Activated T-cell treated with anti-CD3 and anti-CD28 coated beads for 24 hours (primary cell): ENCODE results near the gene SS18L1.
A peak's percentile ranks its signal among the peaks of the same experiment; 100 is the strongest.
"Not testable (repeated sequence)": the region's sequence is repeated elsewhere in the genome, so short reads cannot be mapped to it uniquely, and the experiment has no call there.

Experiments used
- DNase-seq: peaks from one replicate; pipeline ENCODE4 v3.0.0-alpha.2; 2020; ENCODE audit warnings: low read depth

Gene SS18L1, protein sequence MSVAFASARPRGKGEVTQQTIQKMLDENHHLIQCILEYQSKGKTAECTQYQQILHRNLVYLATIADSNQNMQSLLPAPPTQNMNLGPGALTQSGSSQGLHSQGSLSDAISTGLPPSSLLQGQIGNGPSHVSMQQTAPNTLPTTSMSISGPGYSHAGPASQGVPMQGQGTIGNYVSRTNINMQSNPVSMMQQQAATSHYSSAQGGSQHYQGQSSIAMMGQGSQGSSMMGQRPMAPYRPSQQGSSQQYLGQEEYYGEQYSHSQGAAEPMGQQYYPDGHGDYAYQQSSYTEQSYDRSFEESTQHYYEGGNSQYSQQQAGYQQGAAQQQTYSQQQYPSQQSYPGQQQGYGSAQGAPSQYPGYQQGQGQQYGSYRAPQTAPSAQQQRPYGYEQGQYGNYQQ

DNA sequence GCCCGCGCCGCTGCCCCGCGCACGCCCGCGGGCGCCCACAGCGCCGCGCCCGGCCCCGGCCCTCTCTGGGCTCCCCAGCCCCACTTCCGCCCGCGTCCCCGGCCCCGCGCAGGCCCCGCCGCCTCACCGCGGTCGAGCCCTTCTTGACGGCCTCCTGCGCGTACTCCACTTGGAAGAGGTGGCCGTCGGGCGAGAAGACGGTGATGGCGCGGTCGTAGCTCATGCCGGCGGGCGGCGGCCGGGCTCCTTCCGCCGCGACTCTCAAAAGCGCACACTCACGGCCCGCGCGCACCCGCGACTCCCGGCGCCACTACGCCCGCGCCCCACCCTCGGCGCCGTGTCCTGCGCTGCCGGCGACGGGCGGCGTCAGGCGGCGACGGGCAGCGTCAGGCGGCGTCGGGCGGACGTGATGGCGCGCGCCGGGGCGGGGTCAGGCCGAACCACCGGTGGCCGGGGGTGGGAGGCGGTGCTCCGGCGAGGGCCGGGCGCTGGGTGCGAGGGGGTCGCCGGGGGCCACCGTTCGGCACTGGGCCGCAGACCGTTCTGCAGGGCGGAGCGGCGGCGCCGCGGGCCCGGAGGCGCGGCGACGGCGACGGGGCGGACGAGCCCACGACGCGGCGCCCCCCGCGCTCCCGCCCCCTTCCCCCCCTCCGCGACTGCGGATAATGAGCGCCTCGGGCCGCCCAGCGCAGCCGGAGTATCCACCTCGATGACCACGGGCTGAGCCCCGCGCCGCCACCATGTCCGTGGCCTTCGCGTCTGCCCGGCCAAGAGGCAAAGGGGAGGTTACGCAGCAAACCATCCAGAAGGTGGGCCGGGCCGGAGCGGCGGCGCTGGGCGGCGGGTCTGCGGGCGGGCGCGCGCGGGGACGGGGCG, at the start of gene SS18L1, which contains the start of gene PSMA7:
SS18L1 (plus strand) TSS at position 689 of the 876 bp plus-strand sequence; CDS start at position 741, 52 bp downstream.
PSMA7 (minus strand) TSS at position 314 of the 876 bp plus-strand sequence; CDS start at position 223, 91 bp downstream.
- DNase-seq, result peak; percentile 78

DNA sequence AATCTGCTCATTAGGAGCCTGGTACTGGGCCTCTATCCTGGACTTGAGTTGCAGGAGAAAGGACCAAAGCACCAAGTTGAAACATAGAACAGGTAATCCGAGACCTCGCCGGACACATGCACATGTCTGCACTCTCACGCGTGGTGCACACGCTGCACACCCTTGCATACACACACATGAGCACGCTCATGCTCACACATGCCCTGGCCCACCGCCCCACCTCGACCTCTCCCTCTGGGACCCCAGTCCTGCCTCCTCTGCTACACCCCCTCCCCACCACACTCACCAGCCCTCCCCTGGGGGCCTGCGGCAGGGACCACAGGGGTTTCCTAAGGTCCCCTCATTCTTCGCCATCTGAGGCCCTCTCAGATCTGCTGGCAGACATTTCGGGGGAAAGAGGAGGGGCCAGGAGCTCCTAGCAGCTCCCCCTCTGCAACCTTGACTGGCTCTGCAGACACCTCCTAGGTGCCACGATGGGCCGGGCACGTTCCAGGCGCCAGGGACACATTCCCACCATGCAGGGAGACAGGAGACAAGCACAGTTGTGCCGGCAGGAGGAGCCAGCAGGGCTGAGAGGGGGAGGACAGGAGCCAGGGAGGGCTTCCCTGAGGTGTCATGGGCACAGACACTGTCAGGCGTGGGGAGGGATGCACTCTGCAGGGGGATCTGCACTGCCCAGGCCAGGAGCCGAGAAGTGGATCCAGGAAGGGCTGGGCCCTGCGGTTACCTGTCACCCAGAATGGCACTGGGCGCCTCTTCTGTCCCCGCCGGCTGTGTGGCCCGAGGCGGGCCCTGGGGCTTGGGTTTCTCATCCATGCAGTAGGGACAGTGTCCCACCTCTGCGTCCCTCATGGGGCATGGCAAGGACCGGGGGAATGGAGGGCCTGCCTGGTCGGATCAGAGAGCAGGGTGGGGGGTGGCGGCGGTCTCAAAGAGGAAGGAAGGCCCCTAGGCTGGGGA, 46.9 kb upstream of the SS18L1 start:
- no peak for DNase-seq

DNA sequence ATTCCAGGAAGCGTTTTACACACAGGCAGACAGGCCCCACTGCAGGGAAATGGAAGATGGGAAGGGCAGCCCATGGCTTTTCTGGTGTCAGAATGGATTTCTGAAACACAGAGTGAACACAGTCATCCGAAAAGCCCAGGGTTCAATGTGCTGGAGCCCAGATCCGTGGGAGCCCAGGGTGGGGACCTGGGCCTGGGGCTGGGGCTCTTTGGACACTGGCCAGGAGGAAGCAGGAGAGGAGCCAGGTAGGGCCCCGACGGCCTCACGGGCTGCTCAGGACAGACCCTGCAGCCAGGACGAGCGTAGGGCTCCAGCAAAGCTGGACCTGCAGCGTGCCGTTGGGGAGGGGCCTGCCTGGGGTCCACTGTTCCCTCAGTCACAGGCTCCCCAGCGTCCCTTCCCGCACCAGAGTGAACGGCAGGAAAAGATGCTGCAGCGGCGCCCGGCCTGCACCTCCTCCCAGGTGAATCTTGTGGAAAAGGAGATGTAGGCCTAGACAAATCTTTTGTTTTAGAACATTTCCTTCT, 45.6 kb upstream of the SS18L1 start:
- DNase-seq, result no peak

DNA sequence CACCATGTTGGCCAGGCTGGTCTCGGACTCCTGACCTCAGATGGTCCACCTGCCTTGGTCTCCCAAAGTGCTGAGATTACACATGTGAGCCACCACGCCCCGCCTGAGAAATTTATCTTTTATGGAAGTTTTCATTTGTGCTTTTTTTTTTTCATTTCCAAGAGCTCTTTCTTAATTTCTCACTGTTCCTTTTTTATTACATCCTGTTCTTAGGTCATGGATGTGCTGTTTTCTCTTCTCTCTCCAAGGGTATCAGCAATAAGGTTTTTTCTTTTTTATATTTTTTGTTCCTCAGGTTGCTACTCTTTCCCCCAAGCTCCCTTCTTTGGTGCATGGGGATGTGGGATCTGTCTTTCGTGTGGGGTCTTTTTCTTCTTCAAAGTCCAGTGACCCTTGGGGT, 42.5 kb upstream of the SS18L1 start:
- DNase-seq, result no peak

DNA sequence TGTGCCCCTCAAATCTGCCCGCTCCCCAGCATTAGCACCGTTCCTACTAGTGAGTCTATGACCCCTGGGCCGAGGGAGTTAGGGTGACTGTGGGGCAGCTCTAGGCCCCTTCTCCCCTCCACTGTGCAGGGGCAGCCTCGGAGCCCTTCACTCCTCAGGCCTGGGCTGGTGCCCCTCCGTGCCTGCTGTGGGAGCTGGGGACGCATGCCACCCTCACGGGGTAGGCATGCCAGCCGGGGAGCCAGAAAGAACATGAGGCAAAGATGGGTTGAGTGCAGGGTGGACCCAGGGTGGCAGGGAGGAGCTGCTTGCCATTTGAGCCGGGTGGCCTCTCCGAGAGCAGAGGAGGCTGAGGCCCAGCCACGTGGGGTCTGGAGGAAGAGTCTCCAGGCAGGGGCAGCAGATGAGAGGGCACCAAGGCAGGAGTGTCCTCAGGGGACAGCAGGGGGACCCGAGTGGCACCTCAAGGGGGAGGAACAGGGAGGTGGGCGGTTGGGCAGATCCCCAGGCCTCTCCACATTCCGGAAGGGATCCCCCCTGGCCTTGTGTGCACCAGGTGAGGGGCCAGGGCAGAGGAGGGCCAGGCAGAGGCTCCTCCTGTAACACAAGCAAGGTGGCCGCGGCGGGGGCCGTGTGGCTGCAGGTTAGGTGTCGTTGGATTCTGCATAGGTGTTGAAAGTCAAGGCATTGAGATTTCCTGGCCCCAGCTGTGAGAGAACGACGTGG, 39.9 kb upstream of the SS18L1 start:
- DNase-seq, result no peak

DNA sequence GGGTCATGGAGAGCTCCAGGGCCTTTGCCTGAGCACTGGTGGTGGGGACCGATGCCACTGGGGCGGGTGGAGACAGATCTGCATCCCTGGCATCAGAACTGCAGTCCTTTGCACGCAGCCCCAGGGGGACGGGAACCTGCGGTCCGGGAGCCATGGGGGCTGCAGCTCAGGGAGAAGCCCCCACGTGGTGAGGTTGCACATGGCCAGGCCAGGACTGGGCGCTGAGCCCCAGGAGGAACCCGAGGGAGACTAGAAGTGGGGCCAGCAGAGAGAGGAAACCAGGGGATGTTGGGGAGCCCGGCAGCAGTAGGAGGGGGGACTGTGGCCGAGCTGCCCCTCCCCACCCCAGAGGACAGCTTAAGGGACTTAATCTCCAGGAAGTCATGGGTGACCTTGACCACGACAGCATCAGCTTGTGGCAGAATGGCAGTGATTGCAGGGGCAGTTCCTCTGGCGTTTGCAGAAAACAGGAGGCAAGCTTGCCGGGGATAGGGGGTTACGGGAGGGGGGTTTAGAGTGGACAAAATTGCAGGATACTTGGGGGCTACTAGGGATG, 39.3 kb upstream of the SS18L1 start:
- DNase-seq, result no peak

DNA sequence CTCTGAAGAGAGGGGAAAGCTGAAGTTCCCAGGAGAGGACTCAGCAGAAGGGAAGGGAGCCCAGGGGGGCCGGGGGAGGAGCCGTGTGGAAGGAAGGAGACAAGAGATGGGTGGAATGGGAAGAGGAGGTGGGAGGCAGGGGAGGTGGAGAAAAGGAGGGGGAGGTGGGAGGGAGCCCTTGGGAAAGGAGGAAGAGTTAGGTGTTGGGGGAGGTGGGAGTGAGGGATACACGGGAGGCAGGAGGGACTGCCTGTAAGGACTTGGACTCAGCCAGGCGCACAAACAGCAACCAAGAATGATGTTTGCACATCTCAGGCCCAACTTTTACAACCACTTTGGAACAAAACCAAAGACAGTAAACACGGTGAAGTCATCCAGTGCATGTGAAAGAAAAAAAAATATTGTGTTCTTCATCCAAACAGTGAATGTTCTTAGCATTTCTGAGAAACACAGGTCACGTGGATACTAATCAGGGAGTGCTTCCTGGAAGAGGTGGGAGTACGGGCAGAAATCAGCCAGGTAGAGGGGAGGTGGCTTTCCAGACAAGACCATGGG, 38.7 kb upstream of the SS18L1 start:
- DNase-seq, result no peak

DNA sequence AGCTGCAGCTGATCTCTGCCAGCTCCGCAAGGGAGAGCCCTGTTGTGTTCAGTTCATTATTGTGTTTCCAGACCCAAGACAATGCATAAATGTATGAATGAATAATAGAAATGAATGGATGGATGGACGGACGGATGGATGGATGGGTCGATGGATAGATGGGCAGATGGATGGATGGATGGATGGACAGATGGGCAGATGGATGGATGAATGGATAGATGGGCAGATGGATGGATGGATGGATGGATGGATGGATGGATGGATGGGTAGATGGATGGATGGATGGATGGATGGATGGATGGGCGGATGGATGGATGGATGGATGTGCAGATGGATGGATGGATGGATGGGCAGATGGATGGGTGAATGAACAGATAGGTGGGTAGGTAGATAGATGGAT, 38.0 kb upstream of the SS18L1 start:
- DNase-seq, result no peak

DNA sequence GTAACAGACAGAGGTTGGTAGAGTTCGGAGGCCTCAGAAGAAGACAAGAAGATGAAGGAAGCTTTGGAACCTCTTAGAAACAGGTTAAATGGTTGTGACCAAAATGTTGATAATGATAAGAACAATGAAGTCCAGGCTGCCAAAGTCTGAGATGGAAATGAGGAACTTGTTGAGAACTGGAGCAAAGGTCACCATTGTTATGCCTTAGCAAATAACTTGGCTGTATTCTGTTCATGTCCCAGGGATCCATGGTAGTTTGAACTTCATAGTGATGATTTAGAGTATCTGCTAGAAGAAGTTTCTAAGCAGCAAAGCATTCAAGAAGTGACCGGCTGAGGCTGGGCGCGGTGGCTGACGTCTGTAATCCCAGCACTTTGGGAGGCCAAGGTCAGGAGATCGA, 32.4 kb upstream of the SS18L1 start:
- no peak for DNase-seq

DNA sequence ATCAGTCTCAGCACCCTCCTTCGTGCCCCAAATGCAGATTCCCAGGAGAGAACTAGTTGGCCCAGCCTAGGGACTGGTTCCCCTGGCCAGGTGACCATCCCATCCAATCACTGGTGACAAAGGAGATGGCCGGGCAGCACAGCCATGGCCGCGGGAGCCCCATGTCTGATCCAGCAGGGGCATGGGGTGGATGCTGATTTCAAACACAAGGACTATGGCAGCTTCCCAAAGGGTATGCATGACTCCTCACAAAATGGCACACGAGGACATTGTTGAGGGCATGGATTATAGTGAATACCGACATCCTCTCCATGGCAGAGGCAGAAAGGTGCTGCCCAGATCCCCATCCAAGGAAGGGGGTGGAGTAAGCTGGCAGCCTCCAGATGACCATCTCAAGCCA, 31.2 kb upstream of the SS18L1 start:
- no peak for DNase-seq

DNA sequence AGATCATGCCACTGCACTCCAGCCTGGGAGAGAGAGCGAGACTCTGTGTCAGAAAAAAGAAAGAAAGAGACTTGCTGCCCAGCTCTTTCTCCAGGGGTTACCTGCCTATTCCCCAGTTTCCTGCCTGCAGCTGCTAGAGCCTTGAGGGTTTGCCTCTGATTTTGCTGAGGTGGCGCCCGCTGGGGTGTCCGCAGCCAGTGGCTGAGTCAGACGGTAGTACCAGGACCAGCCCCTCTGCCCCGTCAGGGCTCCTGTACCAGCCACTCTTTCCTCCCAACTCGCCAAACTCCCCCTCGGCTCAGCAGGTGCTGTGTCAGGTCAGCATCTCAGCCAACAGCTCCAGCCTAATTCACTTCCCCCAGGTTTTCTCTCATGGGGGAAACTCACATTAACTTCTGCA, 28.7 kb upstream of the SS18L1 start:
- DNase-seq, result no peak

DNA sequence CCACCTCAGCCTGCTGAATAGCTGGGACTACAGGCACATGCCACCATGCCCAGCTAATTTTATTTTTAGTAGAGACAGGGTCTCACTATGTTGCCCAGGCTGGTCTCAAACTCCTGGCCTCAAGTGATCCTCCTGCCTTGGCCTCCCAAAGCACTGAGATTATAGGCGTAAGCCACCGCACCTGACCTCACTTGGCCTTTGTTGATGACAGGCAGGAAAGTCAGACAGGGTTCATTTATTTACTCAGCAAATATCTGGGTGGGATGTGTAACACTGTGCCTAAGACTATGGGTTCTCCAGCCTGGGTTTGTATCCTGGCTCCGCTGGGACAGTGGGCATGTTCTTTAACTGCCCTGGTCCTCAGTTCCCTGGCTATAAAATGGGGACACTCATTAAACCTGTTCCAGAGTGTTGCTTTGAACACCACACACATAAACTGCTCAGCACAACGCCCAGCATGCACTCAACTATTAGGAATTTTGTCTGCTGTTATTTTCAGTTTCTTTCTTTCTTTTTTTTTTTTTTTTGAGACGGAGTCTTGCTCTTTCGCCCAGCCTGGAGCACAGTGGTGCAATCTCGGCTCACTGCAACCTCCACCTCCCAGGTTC, 27.7 kb upstream of the SS18L1 start:
- DNase-seq, result not testable (repeated sequence)

DNA sequence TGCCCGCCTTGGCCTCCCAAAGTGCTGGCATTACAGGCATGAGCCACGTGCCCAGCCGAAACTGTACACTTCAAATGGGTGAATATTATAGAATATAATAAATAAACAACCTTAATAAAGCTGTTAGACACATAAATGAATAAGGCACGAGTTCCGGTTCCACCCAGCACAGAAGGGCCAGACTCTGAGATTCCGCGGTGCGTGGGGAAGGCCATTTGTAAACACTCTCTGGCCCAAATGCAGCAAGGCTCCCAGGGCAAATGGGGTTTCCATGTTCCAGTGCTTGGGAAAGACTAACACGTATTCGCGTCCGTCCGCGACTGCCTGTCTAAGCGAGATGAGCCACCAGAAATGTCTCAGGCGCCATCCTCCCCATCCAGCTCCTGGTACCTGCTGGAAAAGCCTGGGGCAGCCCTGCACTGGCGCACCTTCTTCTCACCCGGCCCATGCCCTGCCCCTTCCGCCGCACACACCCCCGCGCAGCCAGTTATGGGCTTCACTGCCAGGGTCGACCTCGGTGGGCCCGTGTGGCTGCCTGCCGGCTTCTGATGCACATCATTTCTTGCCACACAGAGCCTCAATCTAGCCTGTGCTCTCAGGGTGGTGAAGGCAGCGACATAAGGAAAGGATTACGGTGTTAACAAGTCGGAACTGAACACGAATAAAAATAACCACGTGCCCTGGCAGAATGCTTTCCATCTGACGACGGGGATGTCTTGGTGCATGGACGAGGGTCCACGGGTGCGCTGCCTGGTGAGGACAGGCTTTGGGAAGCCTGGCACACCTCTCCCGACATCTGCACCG, 26.8 kb upstream of the SS18L1 start:
- DNase-seq, result no peak

DNA sequence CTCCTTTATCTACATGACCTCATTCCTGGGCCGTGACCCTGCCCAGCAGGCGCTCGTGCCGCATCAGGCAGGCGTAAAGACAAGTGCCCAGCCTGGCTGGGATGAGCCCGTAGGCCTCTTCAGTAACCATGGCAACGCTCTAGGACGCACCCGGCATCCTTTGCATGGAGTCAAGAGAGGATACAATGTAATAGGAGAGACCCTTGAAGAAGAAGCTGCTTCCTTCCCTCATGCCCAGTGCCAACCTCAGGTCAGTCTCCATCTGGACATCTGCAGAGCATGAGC, 26.3 kb upstream of the SS18L1 start:
- DNase-seq, result no peak

DNA sequence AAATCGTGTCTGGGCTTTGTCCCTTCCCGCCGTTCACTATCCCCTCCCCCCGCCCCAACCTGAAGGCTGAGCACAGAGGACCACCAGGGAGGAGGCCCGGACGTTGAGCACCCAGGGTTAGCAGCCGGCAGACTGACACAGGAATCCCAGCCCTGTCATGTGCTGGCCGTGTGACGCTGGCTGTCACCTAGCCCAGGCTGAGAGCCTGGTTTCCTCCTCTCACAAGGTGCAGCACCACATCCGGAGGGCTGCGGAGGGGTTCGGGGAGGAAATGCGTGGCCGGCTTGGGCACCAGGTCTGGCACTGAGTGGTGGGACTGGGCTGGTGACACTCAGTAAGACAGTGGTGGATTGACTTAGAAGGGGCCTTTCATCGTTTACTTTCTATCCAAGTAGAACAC, 25.9 kb upstream of the SS18L1 start:
- peak; percentile 23 for DNase-seq

DNA sequence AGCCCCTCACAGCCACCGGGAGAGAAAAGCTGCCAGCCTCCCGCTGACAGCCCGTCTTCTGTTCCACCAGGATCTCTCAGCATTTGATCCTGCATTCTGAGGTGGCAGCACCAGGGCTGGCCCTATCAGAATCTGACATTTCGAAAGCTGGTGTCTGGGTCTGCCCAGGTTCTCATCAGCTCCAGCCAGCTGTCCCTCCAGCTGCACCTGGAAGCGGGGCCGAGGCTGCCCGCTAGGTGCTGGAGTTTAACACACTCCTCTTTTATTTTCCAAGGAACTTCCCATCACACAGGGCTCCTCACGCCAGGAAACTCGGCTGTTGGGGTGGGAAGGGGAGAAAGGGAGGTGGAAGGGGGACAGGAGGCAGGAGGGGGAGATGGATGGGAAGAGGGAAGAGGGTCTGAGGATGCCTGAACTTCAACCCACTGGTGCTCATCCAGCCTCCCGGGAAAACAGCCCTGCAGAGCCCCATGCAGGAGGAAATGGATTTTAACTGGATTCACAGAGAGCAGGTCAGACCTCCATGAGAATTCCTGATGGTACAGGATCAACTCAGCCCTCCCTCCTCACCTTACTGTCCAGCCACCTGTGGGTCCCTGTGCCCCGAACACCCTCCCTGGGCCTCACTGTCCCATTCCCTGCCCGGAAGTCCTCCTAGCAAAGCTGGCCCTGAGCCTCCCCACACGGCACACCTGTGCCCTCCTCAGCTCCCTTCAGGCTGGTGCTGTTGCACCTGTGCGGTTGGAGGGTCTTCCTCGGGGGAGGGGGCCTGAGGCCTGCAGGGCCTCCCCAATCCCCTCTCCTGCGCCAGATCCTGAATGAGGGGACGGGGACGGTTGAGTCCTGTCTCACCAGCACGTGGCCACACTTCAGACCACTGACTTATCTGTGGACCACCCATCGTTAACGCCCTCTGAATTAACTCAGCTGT, 25.2 kb upstream of the SS18L1 start:
- no peak for DNase-seq

DNA sequence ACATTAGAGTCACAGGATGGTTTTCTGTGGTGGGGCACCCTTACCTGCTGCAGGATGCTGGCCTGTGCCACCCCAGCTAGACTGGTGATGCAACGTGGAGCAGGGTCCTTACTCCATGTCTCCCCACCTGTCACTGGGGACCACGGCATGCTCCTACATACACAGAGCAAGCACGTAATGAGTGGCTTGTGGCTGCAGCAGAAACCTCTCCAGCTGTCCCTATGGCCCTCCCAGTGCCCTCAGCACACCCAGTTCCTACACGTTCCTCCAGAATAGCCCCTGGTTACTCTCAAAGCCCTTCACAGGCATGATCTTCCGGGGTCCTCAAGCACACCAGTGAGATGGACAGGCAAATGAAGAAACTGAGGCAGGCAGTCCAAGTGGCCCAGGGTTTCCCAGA, 24.5 kb upstream of the SS18L1 start:
- DNase-seq, result no peak
